Epithelial cell of proximal tubule (primary cell): ENCODE measurements around the gene DYNC1H1. TPM values are rescaled to one million over a fixed set of nuclear protein-coding genes. Genes with fewer than 3 reads are reported as not detected.

Experiments used
- DNase-seq: peaks from one replicate; pipeline ENCODE4 v3.0.0-alpha.2; 2011; ENCODE audit warnings: low read depth
- H3K4me3 ChIP-seq: 2 replicates; pipeline ENCODE4 v1.5.1; 2011; ENCODE audit warnings: low read depth, mild to moderate bottlenecking, low read length
- total RNA-seq: library from RNA; depleted of rRNA; stranded (reverse); fragments of >200 nt; gene quantifications from 2 replicates; pipeline ENCODE4 v1.2.3, GENCODE V29; 2015
- TF ChIP-seq, protein P1 (sequence below): conservative IDR thresholded peaks from 2 replicates; pipeline ENCODE4 v1.5.1; 2012; ENCODE audit warnings: low read depth, mild to moderate bottlenecking, low read length

The DYNC1H1 gene
- total RNA-seq, 1 donor from 2014 or later, result 402 TPM

- DNase-seq, result no peak
- H3K4me3 ChIP-seq, result no peak overlapping the region
- TF ChIP-seq, protein P1, sequence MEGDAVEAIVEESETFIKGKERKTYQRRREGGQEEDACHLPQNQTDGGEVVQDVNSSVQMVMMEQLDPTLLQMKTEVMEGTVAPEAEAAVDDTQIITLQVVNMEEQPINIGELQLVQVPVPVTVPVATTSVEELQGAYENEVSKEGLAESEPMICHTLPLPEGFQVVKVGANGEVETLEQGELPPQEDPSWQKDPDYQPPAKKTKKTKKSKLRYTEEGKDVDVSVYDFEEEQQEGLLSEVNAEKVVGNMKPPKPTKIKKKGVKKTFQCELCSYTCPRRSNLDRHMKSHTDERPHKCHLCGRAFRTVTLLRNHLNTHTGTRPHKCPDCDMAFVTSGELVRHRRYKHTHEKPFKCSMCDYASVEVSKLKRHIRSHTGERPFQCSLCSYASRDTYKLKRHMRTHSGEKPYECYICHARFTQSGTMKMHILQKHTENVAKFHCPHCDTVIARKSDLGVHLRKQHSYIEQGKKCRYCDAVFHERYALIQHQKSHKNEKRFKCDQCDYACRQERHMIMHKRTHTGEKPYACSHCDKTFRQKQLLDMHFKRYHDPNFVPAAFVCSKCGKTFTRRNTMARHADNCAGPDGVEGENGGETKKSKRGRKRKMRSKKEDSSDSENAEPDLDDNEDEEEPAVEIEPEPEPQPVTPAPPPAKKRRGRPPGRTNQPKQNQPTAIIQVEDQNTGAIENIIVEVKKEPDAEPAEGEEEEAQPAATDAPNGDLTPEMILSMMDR, result no peak
These were observed 6.8 kb upstream of the DYNC1H1 start for GRCh38 chr14:101957406-101958234.

DNA sequence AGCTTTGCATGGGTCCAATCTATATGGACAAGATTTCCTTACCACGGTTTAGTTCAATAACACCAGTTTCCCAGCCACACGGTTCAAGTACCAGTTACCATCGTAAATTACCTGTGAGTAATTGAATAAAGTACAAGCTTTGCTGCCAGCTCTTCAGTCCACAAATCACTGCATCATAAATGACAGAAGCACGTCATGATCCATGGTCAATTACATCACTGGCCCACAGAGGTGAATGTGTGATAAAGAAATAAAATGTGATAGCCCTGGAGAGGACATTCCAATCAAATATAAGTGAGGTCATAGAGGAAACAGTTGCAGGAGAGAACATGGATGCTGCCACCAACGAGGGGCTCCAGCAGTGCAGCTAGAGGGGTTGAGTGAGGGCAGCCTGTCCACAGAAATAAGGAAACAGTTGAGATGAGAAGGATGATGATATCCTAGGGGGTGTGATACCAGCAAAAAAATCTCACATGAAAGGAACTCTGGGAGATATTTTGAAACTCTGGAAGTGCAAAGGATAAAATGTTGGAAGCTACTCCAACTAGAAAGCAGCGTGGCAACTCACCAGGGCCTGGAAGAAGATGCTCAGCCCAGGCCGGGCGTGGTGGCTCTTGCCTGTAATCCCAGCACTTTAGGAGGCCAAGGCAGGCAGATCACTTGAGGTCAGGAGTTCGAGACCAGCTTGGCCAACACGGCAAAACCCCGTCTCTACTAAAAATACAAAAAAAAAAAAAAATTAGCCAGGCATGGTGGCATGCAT is 5.8 kb upstream of the DYNC1H1 start:
- DNase-seq, result no peak
- H3K4me3 ChIP-seq, result no peak overlapping the region
- TF ChIP-seq, protein P1, result no peak

DNA sequence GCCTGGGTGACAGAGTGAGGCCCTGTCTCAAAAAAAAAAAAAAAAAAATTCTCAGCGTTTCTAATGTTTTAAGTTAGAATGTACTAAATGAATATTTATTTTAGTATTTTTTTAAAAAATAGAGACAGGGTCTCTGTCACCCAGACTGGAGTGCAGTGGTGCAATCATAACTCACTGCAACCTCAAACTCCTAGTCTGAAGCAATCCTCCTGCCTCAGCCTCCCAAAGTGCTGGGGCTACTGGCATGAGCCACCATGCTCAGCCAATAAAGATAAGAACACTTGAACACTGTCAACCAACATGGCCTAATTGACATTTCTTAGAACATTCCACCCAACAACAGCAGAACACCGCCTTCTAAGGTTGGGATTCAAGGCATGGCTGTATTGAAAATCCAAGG is 5.1 kb upstream of the DYNC1H1 start:
- TF ChIP-seq, protein P1, result no peak
- no peak for DNase-seq
- H3K4me3 ChIP-seq, result no peak overlapping the region

GRCh38 chr14:101960225-101960624 is 4.1 kb upstream of the DYNC1H1 start:
- no peak for DNase-seq

DNA sequence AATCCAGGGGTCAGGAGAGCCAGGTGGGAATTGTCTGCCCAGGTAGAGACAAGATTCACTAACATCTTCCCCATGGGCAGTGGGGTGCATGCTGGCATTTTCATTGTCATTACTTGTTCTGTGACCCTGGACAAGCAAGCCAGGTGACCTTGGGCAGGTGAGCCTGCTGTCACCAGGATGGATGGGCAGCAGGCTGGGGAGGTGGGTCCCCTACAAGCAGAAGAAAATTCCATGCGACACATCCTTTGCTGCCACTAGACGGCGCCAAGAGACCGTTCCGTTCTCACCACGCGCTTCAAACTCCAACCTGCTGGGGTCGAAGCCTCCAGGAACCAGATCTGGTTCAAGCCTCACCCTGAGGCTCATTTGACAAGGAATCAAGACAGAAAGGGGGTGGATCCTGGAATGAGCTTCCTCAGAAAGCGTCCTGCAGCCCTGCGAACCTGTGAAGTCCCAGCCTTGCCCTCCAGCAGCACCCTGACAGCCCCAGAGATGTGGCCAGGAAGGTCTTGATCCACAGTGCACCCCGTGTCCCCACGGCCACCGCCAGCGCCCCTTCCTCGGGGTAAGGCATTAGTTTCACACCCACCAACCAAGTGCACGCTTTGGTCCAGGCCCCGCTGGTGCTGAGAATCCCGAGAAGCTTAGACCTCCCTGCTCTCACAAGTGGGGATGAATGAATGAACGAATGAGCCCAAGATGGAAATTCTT is 3.2 kb upstream of the DYNC1H1 start:
- DNase-seq, result no peak
- TF ChIP-seq, protein P1, result peak; percentile 90
- no peak overlapping the region for H3K4me3 ChIP-seq

More at GRCh38 chr14:101960225-101960624, 4.1 kb upstream of the DYNC1H1 start:
- no peak overlapping the region for H3K4me3 ChIP-seq
- TF ChIP-seq, protein P1, result peak; percentile 60

DNA sequence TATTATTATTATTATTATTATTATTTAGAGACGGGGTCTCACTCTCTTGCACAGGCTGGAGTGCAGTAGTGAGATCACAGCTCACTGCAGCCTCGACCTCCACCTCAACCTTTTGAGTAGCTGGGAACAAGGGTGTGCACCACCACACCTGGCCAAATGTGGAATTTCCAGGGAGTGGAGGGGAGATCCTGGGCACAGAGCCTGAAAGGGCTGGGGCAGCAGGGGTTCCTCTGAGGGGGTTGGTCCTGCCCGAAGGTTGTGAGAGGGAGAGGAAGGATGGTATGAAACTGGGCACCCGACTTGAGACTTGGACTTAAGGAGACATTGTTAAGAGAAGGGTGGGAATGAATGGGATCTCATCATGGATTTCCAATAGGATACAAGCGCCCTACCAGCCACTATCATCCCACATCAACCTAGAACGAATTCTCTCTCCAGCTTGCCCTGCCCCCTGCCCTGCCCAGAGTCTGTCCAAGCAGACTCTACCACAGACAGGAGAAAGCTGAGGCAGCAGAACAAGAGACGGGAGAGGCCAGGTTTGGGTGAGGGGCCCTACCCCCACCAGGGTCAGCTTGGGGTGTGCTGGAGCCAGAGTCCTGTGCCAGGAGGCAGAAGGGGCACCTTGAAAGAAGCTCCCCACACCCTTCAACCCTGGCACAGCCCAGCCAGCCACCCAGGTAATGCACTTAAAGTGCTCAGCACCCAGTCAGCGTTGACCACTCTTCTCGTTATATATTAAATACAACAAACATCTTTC is 2.4 kb upstream of the DYNC1H1 start:
- H3K4me3 ChIP-seq, result no peak overlapping the region
- TF ChIP-seq, protein P1, result no peak
- DNase-seq, result no peak
